Suppressor macrophage treated with lipopolysaccharide for 1 hour (primary cell): ENCODE results near the gene DSEL.

Experiments
- DNase-seq, 3 donors: peaks; one replicate each; pipeline ENCODE4 v3.0.0-alpha.2; 2020 to 2022

DSEL gene

GRCh38 chr18:67516539-67517443 is at the start of gene DSEL:
Gene DSEL (minus strand): TSS chr18:67516720. CDS start chr18:67514608, 2,112 bp downstream.
- peak; percentile 94 to 99 (median 99) for DNase-seq

GRCh38 chr18:67553437-67553836 is 36.9 kb upstream of the DSEL start:
- DNase-seq = no peak

- no peak for DNase-seq
Observed at GRCh38 chr18:67550872-67551520, 34.5 kb upstream of the DSEL start.

- DNase-seq = no peak
Observed at GRCh38 chr18:67549946-67550345, 33.4 kb upstream of the DSEL start.

DNA sequence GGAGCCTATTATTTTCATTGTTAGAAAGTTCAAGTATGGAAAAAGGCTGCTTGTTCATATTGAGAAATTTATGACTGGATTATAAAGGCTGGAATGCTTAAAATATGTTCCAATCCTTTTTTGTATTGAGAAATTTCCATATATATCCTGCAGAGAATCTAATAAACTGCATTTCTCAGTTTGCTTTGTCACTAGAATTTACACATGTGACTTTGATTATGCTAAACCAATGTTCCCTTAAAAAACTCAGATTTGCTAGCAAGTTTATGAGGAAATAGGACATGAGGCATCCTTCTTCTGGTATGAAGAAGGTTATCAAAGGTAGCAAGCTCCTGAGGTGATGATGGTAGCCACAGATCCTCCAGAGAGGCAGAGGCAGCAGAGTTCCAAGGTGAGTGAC is 29.2 kb upstream of the DSEL start:
- DNase-seq = no peak

- no peak for DNase-seq
Observed at GRCh38 chr18:67540559-67540958, 24.0 kb upstream of the DSEL start.

DNA sequence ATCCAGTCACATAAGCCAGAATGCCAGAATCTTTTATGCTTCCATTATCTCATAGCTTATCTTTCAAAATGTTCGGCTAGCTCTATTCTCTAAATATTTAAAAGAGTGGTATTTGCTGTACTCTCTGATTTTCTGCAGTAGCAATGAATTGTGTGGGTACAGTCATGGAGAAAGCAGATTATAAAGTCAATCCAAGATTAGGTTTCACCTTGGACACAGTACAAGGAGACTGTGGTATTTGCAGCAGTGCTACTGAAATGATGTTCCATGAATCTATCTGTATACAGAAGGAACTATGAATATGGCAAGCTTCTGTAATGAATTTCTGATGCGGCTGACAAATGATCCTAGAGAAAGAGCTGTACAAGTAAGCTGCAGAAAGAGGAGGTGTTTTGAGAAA is 15.4 kb upstream of the DSEL start:
- no peak for DNase-seq

DNA sequence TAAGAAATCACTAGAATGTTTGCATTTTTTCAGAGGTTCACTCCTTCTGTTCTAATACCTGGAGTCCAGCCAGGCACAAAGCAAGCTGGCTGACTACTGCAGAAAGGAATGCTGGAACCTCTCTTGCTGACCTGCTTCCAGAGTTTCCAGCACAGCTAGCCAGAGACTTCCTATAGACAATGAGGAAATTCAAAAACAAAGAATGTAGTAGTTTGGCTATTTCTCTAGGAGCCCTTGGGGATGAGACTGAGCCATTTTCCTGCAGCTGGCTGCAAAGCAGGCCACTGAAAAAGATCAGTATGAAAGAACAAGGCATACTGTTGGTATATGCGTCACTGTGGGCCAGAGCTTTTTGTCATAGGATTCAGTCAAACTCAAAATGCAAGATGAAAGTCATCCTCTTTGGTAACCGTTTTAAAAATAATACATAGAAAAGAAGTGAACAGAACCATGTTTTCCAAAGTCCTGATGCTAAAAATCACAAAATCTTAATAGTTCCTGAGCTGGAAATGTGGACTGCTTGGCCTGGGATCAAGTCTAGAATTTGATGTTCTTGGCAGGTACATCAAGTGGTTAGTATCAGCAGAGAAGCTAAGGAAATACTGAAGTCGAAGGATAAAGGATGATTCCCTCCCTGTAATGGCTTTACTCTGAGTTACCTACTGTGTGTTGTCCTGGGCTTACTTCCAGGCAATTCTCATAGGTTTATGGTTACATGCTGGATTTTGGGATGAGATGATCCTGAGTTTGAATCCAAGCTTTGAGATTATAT is 9.0 kb upstream of the DSEL start:
- no peak for DNase-seq

DNA sequence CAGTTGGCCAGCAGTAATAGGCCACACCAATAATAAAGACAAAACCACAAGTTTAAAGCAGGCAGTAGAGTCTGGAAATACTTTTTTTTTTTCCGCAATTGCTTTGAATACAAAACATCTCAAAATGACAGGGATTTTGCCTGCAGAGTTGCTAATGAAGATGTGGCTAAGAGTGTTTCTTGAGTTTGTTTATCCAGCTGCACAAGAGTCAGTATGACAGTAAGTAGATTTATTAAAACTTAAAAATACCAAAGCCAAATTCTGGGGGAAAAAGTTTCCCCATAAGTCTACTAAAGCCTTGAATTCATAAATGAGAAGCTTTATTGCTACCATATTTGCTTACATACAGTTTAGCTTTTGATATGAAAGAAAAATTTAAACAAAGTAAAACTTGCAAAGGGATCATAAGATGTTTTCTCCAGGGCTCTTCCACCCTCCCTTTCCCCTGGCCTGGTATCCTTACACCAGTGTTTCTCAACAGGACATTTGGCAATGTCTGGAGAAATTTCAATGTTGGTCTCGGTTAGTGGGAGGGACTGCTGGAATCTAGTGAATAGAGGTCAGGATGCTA is 3.9 kb upstream of the DSEL start:
- no peak for DNase-seq

- no peak for DNase-seq
Observed at GRCh38 chr18:67519592-67519991, 3.1 kb upstream of the DSEL start.

DNA sequence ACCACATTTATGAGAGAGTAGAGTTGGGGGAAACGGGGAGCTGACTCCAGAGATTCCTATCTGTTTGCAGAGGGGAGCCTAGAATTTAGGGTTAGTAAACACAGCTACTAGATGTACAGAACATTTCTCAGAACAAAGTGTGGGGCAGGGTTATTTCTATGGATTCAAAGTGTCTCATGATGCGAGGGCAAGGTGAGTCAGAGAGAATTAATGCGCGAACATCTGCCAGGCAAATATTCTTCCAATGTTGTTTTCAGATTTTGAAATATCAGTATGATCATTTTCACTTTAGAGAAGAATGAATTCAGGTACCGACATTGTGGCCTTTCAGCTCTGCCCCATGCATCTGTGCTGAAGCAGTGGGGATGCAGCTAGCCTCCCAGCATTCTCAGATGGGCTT is 2.0 kb upstream of the DSEL start:
- DNase-seq = no peak

DNA sequence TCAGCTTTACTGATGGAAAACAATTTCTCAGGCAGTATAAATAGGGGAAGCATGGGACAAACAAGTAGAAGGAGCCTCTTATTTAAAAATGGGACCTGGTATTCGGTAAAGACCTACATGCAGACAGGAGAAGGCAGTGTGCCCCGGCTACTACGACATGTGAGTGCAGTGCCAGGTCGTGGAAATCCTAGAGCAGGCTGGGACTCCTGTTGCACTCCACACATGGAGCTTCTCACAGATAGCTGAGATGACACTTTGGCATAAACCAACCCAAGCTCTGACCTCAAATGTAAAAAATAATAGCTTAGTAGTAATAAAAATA is 885 bp upstream of the DSEL start:
- DNase-seq = no peak

- DNase-seq = peak; percentile 32 to 41 (median 34)
Observed at GRCh38 chr18:67515942-67516538, 480 bp downstream of the DSEL start.

DNA sequence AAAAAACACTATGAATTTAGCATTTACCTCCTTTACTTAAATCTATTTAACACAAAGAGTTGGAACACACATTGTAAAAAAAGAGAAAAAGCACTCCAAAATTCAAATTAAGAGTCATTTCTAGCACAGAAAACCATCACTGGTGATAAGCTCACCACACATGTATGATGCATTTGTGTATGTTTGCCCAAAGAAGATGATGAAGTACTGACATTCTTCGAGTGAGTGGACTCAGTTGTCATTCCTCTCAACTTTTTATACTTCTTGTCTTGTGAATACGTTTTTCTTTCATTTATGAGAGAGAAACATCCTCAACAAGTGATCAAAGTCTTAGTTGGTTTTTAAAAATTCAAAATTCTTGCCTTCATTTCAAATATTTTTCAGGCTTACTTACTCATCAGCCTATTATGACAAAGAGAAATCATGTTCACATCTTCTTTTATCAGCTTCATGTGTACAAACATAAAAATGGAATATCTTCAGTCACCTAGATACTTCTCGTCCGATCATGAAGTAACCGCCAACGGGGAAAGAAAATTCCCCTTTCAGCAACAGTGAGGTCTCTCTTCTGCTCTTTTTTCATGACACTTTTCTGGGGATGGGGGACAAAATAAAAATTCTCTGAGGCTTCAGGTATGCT is 1.5 kb downstream of the DSEL start:
- DNase-seq = peak in 1 of 3 donors; percentile 2

DNA sequence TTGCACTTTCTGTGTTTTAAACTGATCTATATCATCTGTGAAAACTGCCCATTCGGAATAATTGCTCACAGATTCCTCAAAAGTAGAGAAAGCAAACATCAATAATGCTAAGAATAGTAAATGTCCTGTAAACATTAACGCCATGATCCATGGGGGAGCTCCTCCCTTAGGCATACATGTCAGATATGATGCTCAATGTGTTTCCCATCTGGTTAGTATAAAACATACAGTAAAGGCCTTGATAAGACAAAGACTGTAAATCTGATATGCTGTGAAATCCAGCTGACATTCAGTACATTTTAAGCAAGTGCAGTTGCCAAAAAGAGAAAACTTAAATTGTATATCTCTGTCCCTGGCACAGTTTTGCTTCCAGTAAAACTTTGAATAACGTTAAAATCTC is 2.1 kb downstream of the DSEL start:
- DNase-seq = no peak

DNA sequence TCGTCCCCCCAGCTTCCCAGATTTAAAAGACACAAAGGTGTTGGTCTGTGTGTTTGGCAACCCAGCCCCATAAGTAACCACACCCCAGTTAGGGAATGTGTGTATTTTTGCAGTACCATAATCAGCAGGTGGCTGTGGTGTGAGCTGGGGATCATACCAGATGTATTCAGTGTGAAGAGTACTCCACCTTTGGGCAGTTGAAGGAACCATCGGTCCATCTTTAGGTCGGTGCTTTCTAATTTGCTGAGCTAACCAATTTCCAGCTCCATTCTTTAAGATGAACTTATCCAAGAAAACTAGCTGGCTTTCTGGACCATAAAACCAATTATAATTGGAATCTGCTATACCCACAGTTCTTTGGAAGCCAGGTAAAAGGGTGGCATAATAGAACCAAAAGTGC is 3.2 kb downstream of the DSEL start:
- no peak for DNase-seq

- no peak for DNase-seq
Observed at GRCh38 chr18:67511840-67512239, 4.7 kb downstream of the DSEL start.

GRCh38 chr18:67510831-67511230 is 5.7 kb downstream of the DSEL start:
- no peak for DNase-seq

GRCh38 chr18:67509741-67510391 is 6.7 kb downstream of the DSEL start:
- DNase-seq = no peak

DNA sequence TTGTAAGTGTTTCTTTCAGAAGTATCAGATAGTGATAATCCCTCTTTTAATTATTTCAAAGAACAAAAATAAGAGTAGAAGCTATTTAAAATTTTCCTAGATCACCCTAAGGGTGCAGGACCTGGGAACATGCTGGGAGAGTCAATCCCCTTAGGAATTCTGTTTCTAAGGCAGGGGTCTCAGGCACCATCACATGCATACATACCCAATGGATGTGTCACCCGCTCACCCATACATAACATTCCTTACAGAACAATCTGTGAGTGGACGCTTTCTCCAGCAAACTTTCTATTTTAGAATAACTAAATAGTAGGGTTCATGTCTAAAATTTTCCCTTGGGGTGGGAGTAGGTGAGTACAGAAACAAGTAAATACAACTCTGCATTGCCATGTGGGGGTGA is 8.4 kb downstream of the DSEL start:
- no peak for DNase-seq

- no peak for DNase-seq
Observed at GRCh38 chr18:67504739-67505138, 11.8 kb downstream of the DSEL start.
